BE2C (cell line): ENCODE measurements around the gene HOXD4.

Experiments
- DNase-seq: peaks from one replicate; pipeline ENCODE4 v3.0.0-alpha.2; 2020
- H3K27me3 ChIP-seq: fragments of 250-450 bp; sonication (Bioruptor Pico); 2 replicates; pipeline ENCODE4 v1.5.1; 2020; ENCODE audit warnings: mild to moderate bottlenecking
- H3K36me3 ChIP-seq: fragments of 250-450 bp; sonication (Bioruptor Pico); 2 replicates; pipeline ENCODE4 v1.5.1; 2020; ENCODE audit warnings: mild to moderate bottlenecking
- H3K4me1 ChIP-seq: fragments of 250-450 bp; sonication (Bioruptor Pico); 2 replicates; pipeline ENCODE4 v1.5.1; 2020
- H3K4me3 ChIP-seq: 2 replicates; pipeline ENCODE4 v1.5.1; 2011; ENCODE audit warnings: low read depth, low read length
- H3K9me3 ChIP-seq: fragments of 250-450 bp; sonication (Bioruptor Pico); 2 replicates; pipeline ENCODE4 v1.5.1; 2020
- CTCF ChIP-seq: IDR thresholded peaks from 2 replicates; pipeline ENCODE4 v1.5.1; 2012; ENCODE audit warnings: mild to moderate bottlenecking, low read depth, low read length

Gene HOXD4

GRCh38 chr2:176199902-176200301 is 48.6 kb downstream of the HOXD4 start:
- H3K4me1 ChIP-seq: no peaks in the 10 kb centered on the region
- no peaks in the 10 kb centered on the region for H3K27me3 ChIP-seq
- H3K36me3 ChIP-seq: no peaks in the 10 kb centered on the region
- TF ChIP-seq CTCF: no peak
- no peak overlapping the region for H3K4me3 ChIP-seq
- no peak for DNase-seq
- no peaks in the 10 kb centered on the region for H3K9me3 ChIP-seq

DNA sequence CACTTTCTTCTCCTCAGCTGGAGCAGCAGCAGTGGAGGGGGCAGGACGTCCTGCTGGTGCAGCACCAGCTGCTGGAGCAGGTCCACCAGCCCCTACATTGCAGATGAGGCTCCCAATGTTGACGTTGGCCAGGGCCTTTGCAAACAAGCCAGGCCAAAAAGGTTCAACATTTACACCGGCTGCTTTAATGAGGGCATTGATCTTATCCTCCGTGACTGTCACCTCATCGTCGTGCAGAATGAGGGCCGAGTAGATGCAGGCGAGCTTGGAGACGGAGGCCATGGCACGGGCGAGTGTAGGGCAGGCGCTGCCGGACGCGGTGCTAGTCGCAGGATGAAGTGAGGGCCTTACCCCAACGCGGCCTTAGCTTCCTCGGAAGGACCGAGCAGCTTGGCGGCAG is 49.6 kb downstream of the HOXD4 start:
- TF ChIP-seq CTCF: no peak
- H3K27me3 ChIP-seq: no peaks in the 10 kb centered on the region
- H3K4me1 ChIP-seq: no peaks in the 10 kb centered on the region
- no peaks in the 10 kb centered on the region for H3K9me3 ChIP-seq
- DNase-seq: no peak
- H3K36me3 ChIP-seq: no peaks in the 10 kb centered on the region
- no peak overlapping the region for H3K4me3 ChIP-seq

DNA sequence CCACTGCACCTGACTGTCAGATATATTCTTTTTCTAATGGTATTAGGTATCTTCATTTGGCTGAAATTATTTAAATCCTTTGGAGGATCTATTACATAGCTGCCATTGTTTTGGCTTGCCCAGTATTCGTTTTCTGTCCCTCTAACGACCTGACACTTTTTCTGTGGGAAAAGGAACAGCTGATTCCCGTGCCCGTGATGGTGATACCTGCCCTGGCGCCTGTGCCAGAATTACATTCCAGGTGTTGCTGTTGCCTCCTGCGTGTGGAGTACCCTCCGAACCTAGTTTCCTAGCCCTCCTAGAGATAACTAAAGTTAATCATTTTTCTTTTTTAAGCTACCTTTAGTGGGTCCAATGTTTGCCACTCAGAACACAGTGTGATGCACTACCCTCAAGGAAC is 51.1 kb downstream of the HOXD4 start:
- TF ChIP-seq CTCF: no peak

More for the DNA sequence above, 51.1 kb downstream of the HOXD4 start:
- Histone ChIP-seq H3K36me3 (no peaks in the 10 kb centered on the region), H3K27me3 (no peaks in the 10 kb centered on the region), H3K9me3 (no peaks in the 10 kb centered on the region), H3K4me3 (no peak overlapping the region), H3K4me1 (no peaks in the 10 kb centered on the region)
- no peak for DNase-seq
